Pancreas (tissue), 10 donors: ENCODE data around the gene PITX1. TPM values are rescaled to one million over a fixed set of nuclear protein-coding genes. Genes with fewer than 3 reads are reported as not detected.

Source experiments
- ATAC-seq, 4 donors: fragments of 200-7000 bp; cut with Tn5 transposase; one replicate each; pipeline versions ENCODE4 v1.8.0 to v1.9.1; 2020; ENCODE audit warnings: mild to moderate bottlenecking in 4 of 4, moderate library complexity in 4 of 4
- DNase-seq, 6 donors: peaks; one replicate each; pipeline ENCODE4 v3.0.0-alpha.2; 2020
- FAIRE-seq: peaks from 2 replicates; lab custom pipeline; 2012; peaks lifted over from hg19 to GRCh38; lab: Jason Lieb, UNC
- H3K27ac ChIP-seq, 4 donors: fragments of 200-600 bp; sonication (generic); 1 replicate in 3 of 4; 2 replicates in 1 of 4; pipeline versions ENCODE4 v1.5.0 to v1.8.0; 2020
- H3K27me3 ChIP-seq, 4 donors: fragments of 200-600 bp; one replicate each; pipeline ENCODE4 v1.8.0; 2021
- H3K36me3 ChIP-seq, 3 donors: fragments of 200-600 bp; sonication (generic) in 1 of 3; one replicate each; pipeline versions ENCODE4 v1.5.0 to v1.8.0; 2020 to 2021
- H3K4me1 ChIP-seq, 3 donors: fragments of 200-600 bp; one replicate each; pipeline ENCODE4 v1.8.0; 2021
- H3K4me3 ChIP-seq, 4 donors: fragments of 200-600 bp; sonication (generic) in 2 of 4; one replicate each; pipeline versions ENCODE4 v1.5.0 to v1.8.0; 2020 to 2021
- H3K9me3 ChIP-seq, 4 donors: fragments of 200-600 bp; one replicate each; pipeline ENCODE4 v1.8.0; 2021
- WGBS, 2 donors: extraction: QIAGEN DNeasy Blood & Tissue Kit; methylation state at CpG; one replicate each; pipeline ENCODE4 v1.1.7; 2013; 5-methylcytosine and 5-hydroxymethylcytosine counted together
- intact Hi-C, 3 donors: fragments of 100-400 bp; cut with DNase I; formaldehyde crosslinking; loops; one replicate each; pipeline versions ENCODE4 v1.11.1 to v1.14.2; 2022
- polyA plus RNA-seq, 2 donors: library from polyadenylated mRNA; stranded (reverse); fragments of 200-250 nt; gene quantifications; one replicate each; pipeline ENCODE4 v1.2.3, GENCODE V29; 2013
- total RNA-seq, 6 donors: library from RNA; stranded (reverse); fragmentation: NEBNext Ultra II Directional in 4 of 6; extraction: Animal tissue kit (Norgen Biotek cat#: 25700) in 4 of 6; gene quantifications; one replicate each; pipeline versions ENCODE4 v1.2.1 to v1.2.4, GENCODE V29; 2021 to 2023
- TF ChIP-seq, protein P1 (sequence below), 4 donors: fragments of 200-600 bp; sonication (generic) in 3 of 4; IDR thresholded peaks; one replicate each; pipeline versions ENCODE4 v1.5.0 to v1.8.0; 2021; ENCODE audit warnings: antibody characterized with exemption in 4 of 4
- donor health status: healthy with polysubstance abuse.
- donor health status: DM: no; HTN: no; CAD: no; lungs with moderate emphysema.
- donor health status: DM: no; HTN: no; CAD: no.
- donor health status: control.
- donor health status: control.
- donor health status: Bipolar disorder and iron deficiency.
- donor health status: DM: yes; HTN: yes; CAD: no.
- donor health status: DM: no; HTN: no; CAD: no.
- donor health status: DM: no; HTN: no; CAD: no.
- donor health status: DM: yes; HTN: yes; CAD: no.

The PITX1 gene
- total and polyA plus RNA-seq, 8 donors: 0.12 to 0.28 (median 0.17) TPM; not detected in 4

DNA sequence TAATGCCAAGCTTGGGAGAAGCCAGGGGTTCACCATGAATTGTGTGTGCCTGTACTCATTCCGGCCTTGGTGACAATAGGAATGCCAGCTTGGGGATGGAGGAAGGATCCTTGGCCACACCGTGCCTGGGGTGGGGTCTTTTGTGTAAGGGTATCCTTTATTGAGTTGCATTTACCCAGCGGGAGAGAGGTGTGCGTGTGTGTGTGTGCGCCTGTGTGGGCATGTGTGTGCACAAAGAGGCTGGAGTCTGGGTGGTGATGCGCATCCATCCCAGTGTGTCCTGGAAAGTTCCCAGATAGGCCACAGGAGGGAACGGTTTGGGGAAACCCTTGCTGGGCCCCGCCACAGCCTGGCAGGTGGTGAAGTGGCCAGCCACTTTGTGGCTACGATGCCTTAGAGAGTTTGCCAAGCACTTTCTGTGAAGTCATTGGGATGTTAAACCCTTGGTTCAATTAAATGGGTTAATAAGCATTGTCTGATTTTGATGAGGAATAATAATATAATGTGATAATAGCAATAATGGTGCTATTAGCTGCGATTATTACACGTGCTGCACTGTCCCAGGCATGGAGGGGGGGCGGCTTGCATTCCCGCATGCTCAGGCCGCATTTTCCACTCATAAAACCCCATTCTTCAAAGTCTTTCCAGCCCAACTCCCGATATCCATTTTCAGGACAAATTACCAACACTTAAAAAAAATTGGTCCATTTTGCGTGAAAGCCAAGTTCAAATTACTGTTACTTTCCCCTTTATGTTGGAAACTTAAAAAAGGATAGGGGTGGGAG lies 13.7 kb downstream of the PITX1 start:
- no peak for FAIRE-seq
- intact Hi-C loops: no loop called here
- Histone ChIP-seq H3K4me1 (no peaks in the 10 kb centered on the region), H3K36me3 (no peaks in the 10 kb centered on the region), H3K27me3 (no peaks in the 10 kb centered on the region), H3K27ac (no peak overlapping the region), H3K4me3 (no peak overlapping the region), H3K9me3 (no peaks in the 10 kb centered on the region)
- TF ChIP-seq, protein P1, sequence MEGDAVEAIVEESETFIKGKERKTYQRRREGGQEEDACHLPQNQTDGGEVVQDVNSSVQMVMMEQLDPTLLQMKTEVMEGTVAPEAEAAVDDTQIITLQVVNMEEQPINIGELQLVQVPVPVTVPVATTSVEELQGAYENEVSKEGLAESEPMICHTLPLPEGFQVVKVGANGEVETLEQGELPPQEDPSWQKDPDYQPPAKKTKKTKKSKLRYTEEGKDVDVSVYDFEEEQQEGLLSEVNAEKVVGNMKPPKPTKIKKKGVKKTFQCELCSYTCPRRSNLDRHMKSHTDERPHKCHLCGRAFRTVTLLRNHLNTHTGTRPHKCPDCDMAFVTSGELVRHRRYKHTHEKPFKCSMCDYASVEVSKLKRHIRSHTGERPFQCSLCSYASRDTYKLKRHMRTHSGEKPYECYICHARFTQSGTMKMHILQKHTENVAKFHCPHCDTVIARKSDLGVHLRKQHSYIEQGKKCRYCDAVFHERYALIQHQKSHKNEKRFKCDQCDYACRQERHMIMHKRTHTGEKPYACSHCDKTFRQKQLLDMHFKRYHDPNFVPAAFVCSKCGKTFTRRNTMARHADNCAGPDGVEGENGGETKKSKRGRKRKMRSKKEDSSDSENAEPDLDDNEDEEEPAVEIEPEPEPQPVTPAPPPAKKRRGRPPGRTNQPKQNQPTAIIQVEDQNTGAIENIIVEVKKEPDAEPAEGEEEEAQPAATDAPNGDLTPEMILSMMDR (IDR thresholded peaks at IDR 0.05): no peak
- whole genome bisulfite sequencing, 2 donors: 87 to 92% methylated on average over 16 of the region's 16 CpGs
- DNase-seq: peak in 3 of 6 donors; percentile 3 to 27 (median 24)
- ATAC-seq: no peak

DNA sequence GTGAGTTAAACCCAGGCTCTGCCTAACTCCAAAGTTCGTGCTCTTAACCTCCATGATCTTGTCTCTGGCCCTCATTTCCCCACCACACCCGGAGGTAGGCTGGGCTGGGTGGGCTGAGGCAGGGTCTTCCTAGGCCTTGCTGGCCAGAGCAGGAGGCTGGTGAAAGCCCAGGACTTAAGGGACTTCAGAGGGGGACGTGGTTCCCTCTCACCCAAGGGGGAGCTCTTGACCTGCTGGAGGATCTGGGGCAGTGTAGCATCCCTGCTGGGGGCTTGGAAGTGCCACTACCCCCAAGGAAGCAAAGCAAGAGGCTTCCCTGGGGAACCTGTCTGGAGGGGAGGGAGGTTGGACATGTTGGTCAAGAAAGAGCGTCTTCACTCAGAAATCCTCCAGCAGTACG lies 14.7 kb downstream of the PITX1 start:
- no peaks in the 10 kb centered on the region for H3K9me3 ChIP-seq
- no peak overlapping the region for H3K4me3 ChIP-seq
- no peaks in the 10 kb centered on the region for H3K27me3 ChIP-seq
- intact Hi-C loops: no loop called here
- H3K4me1 ChIP-seq: peaks cover 6 to 10% (median 7%) of the 10 kb centered on the region in 3 donors
- TF ChIP-seq, protein P1 (IDR thresholded peaks at IDR 0.05): no peak
- H3K27ac ChIP-seq: no peak overlapping the region
- no peaks in the 10 kb centered on the region for H3K36me3 ChIP-seq
- DNase-seq (peak in 3 of 6 donors; percentile 7 to 46 (median 33)), FAIRE-seq (no peak), ATAC-seq (no peak)
- 95 to 99% methylated on average over 5 of the region's 5 CpGs for WGBS, 2 donors

DNA sequence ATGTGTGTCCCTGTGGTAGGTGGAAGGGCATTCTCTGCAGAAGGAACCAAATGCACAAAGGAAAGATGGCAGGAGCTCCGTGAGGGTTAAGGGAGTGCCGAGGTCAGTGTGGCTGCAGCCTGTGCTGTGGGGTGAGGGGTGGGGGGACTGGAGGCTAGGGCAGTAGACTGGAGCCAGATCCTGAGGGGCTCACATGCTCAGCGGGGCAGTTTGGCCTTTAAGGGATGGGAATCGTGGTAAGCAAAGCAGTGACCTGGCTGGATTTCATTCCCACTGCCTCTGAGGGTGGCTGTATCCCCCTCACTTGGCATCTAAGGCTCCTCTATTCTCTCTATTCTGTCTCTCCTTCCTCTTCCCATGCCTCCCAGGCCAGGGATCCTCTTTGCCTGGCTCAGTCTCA lies 15.6 kb downstream of the PITX1 start:
- TF ChIP-seq, protein P1 (IDR thresholded peaks at IDR 0.05): no peak
- intact Hi-C loops: no loop called here
- peak in 2 of 6 donors; percentile 4 to 18 for DNase-seq
- Histone ChIP-seq H3K36me3 (no peaks in the 10 kb centered on the region), H3K4me1 (peaks cover 7 to 10% (median 7%) of the 10 kb centered on the region in 3 donors), H3K27me3 (no peaks in the 10 kb centered on the region), H3K9me3 (no peaks in the 10 kb centered on the region), H3K27ac (no peak overlapping the region), H3K4me3 (no peak overlapping the region)
- no peak for FAIRE-seq
- 93 to 100% methylated on average over 4 of the region's 4 CpGs for WGBS, 2 donors
- ATAC-seq: no peak

DNA sequence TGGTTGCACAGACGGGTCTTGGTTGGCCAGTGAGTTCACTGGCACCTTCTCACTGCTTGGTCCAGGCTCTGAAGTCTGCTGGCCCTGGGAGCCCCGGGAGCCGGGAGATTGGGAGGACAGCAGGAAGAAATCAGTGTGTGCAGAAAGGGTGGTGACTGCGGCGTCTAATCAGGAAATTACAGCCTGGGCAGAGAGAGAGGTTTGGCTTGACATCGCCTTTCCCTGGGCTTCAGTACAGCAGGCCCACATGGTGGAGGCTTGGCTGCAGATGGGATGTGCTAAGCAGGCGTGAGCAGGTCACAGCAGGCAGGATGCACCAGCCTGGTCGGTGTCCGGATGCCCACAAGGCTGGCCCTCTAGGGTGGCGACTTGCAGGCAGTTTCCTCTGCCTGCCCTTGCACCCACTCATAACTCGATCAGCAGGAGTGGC lies 17.2 kb downstream of the PITX1 start:
- intact Hi-C loops: no loop called here
- Histone ChIP-seq H3K27ac (no peak overlapping the region), H3K4me3 (no peak overlapping the region), H3K4me1 (peaks cover 7 to 10% (median 7%) of the 10 kb centered on the region in 3 donors), H3K36me3 (no peaks in the 10 kb centered on the region), H3K27me3 (no peaks in the 10 kb centered on the region), H3K9me3 (no peaks in the 10 kb centered on the region)
- 89% methylated on average over 11 of the region's 11 CpGs for WGBS, 2 donors
- FAIRE-seq: no peak
- TF ChIP-seq, protein P1 (IDR thresholded peaks at IDR 0.05): no peak
- DNase-seq: peak in 3 of 6 donors; percentile 4 to 42 (median 34)
- ATAC-seq: no peak

DNA sequence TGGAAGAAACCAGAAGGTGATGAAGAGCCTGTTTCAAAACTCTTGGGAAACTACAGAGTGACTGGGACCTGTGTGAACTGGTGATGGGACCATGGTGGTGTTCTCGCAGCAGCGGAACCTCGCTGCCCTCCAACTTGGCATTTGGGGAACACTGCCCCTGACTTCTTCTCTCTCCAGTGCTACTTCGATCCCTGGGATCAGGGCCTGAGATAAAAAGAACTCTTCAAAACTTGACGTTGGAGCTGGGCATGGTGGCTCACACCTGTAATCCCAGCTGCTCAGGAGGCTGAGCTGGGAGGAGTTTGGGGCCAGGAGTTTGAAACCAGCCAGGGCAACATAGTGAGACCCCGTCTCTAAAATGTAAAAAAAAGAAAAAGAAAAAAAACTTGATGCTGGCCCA lies 18.1 kb downstream of the PITX1 start:
- Histone ChIP-seq H3K4me1 (peaks cover 7 to 10% (median 7%) of the 10 kb centered on the region in 3 donors), H3K27me3 (no peaks in the 10 kb centered on the region), H3K9me3 (no peaks in the 10 kb centered on the region), H3K27ac (no peak overlapping the region), H3K36me3 (no peaks in the 10 kb centered on the region), H3K4me3 (no peak overlapping the region)
- FAIRE-seq (no peak), ATAC-seq (no peak), DNase-seq (peak in 1 of 6 donors; percentile 3)
- 91% methylated on average over 6 of the region's 6 CpGs for WGBS, 2 donors
- TF ChIP-seq, protein P1 (IDR thresholded peaks at IDR 0.05): no peak
- intact Hi-C loops: no loop called here
